ENCODE results near the gene CLSTN2.

DNA sequence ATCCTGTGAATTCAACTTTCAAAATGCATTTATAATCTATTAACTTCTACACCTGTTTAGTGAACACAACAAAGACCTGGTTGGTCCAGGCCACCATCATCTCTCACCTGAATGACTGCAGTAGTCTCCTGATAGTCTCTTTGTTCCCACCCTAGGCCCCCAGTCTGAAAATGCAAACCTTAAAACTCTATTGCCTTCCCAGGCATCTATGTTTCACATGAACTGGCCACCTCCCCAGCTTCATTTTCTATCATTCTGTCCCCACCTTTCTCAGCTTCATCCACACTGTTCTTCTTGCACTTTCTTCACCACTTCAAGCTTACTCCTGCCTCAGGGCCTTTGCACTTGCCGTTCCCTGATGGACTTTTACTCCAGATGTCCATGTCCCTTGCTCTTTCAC lies 45.0 kb downstream of the CLSTN2 start:
- no peak for TF ChIP-seq CTCF (IDR thresholded peaks at IDR 0.05)
- TF ChIP-seq POLR2A (IDR thresholded peaks at IDR 0.05) = no peak
